Kidney capillary endothelial cell (primary cell): ENCODE data around the gene CSTF3.

Experiments
- DNase-seq: peaks from one replicate; pipeline ENCODE4 v3.0.0-alpha.2; 2018; ENCODE audit warnings: low spot score

CSTF3 gene

GRCh38 chr11:33040862-33041453 is 120.3 kb downstream of the CSTF3 start:
- DNase-seq = no peak

GRCh38 chr11:33040033-33040861 is 121.0 kb downstream of the CSTF3 start:
- DNase-seq = no peak

DNA sequence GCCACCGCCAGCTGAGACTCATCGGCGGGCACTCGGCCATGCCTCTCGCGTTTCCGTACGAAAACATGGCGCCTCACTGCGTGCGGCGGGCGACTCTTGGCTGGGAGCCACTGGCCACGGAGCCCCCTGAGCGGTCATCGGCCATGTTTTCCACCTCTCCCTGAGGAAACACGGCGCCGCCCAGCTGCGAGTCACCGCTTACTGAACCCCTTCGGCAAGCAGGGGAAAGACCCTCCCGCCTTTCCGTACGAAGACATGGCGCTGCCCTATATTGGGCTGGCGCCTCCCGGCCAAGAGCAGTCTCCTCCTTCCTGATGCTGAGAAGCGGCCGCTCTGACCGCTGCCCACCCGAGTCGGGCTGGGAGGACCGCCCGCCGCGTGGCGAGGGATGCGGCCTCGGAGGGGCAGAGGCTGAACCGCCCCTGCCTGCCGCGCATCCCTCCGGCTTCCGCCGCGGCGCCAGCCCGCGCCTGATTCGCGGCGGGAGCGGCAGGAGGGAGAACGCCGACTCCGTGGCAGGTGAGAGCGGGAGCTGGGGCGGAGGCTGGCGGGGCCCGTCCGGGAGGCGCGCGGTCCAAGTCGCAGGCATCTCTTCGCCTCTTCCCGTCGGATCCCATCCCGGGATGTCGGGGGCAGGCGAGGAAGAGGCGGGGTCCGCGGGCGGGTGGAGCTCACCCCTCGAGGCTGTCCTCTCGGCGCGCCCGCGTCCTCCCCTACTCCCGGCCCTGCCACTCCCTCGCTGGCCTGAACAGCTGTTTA is 121.8 kb downstream of the CSTF3 start, which contains the start of gene TCP11L1:
TSS of gene TCP11L1 (plus strand) at position 299 of the 759 bp plus-strand sequence. CDS start 4,202 bp downstream, outside the sequence.
- DNase-seq = peak; percentile 89

DNA sequence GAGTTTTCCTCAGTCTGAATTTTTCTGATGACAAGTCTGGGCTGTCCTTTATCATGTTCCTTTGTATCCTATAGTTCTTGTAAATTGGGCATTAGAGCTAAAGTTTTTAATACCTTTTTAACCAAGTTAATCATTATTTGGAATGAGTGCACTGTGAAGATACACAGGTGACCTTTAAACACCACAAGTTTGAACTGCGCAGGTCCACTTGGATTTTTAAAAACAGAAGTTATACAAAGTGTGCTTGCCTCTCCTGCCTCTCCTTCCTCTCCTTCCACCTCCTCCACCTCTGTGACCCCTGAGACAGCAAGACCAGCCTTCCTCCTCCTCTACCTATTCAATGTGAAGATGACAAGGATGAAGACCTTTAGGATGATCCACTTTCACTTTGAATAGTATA is 126.3 kb downstream of the CSTF3 start:
- DNase-seq = no peak
